GM19438 (cell line): ENCODE results near the gene PITPNB.
A peak's percentile ranks its signal among the peaks of the same experiment; 100 is the strongest.

ENCODE experiments used
- ATAC-seq: cut with Tn5 transposase; IDR thresholded peaks from one replicate; pipeline ENCODE4 v1.9.1; 2021; ENCODE audit warnings: low read depth; ENCODE audit not compliant: unreplicated experiment

PITPNB gene

GRCh38 chr22:27919222-27919941 lies at the start of gene PITPNB:
Gene PITPNB, minus strand, starts transcription at chr22:27919256. Its CDS starts 65 bp downstream, at chr22:27919191.
- ATAC-seq = peak; percentile 65

DNA sequence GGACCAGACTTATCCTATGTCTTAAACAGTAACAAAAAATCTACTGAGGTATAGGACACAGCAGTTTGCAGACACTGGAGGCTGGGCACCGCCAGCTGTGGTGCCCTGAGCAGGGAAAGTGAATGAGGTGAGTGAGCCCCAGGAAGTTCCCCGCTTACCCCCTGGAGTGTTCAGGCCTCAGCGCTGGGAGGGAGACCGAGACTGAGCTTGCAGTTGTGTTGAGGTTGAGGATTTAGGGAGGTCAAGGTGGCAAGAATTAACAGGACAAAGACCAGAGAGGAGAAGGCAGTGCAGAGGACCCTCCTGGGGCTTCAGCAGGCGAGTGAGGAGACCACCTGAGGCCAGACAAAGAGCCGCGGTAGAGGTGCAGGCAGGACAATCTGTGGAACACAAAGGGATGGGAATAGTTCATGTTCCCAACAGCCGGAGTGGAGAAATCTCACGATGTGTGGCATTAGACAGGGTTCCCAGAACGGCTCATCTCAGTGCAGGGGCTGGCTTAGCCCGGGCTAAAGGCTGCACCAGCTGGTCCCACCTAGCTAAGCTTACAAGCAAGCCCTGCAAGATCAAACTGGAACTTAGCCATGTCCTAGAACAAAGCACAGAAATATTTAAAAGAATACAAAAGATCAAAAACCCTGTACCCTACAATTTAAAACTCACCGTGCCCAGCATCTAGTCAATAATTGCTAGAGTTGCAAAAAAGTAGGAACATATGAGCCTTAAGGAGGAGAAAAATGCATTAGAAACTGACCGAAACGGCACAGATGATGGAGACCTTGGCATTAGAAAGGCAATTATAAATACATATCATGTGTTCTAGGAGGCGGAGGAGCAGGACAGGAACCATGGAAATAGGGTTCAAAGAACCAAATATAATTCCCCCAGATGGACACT lies 47.4 kb upstream of the PITPNB start:
- no peak for ATAC-seq

- ATAC-seq = no peak
These were observed 43.4 kb upstream of the PITPNB start for GRCh38 chr22:27962268-27963044.

GRCh38 chr22:27961680-27962079 lies 42.6 kb upstream of the PITPNB start:
- no peak for ATAC-seq

- ATAC-seq = no peak
These were observed 42.1 kb upstream of the PITPNB start for GRCh38 chr22:27961182-27961581.

DNA sequence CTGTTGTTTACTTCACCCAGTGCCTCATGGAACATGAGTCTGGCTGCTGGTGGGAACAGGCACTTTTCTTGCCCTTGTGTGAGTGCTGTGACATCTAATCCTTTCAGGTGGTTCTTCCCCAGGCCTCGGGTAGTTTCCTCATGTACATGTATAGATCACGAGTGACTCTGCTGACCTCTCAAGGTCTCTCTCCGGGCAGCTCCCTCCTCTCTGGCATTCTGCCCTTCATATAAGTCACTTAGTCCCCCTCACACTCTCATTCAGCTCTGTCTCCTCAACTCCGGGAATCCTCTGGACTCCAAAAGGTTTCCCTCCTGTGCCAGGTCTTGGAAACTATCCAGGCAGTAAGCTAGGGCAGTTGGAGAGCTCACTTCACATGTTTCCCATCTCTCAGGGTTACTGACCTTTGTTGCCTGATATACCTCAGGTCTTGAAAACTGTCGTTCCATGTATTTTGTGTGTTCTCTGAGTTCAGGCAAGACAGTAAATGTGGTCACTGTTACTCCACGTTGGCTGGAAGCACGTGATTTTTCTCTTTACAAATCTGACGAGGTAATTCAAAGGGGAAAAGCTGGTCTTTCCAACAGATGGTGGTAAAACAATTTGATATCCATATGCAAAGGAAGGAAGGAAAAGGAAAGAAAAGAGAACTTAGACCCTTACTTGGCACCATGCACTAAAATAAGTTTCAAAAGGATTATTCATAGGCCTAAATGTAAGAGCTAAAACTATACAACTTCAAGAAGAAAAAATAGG lies 40.5 kb upstream of the PITPNB start:
- ATAC-seq = no peak

DNA sequence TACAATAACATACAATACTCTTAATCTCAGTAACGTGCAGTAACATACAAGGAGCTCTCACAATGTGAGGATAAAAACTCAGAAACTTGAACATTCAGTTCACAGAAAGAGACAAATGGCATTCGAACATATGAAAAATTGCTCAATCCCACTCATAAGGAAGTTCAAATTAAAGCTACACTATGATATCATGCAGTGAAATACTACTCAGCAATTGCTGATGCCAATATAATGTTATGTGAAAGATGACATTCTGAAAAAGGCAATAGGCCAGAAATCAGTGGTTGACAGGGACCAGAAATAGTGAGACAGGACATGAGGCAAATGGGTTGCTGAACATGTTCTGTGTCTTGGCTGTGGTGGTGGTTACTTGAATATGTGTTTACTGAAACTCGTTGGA lies 33.7 kb upstream of the PITPNB start:
- no peak for ATAC-seq

DNA sequence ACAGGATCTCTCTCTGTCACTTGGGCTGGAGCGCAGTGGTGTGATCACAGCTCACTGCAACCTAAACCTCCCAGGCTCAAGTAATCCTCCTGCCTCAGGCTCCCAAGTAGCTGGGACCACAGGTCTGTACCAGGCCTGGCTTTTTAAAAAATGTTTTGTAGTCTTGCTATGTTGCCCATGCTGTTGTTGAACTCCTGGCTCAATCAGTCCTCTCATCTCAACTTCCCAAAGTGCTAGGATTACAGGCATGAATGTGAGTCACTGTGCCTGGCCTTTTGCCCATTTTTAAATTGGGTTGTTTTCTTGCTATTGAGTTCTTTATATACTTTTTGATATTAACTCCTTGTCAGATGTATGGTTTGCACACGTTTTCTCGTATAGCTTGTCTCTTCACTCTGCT lies 33.0 kb upstream of the PITPNB start:
- ATAC-seq = no peak

DNA sequence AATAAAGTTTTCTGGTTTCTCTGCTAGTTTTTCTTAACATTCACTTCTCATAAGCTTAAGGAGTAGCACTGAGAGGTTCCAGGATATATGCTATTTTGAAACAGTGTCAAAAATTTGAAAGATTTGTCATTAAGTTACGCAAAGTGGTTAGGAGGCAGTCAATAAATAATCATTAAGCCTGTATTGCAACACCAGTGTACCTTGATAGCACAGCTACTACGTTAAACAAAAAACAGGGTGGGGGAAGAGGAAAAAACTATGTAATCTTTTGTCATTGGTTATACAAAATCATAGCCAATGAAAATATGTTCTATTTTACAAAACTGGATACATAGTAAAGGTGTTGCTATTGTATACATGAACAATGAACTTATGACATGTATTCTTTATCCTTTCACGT lies 30.4 kb upstream of the PITPNB start:
- no peak for ATAC-seq

DNA sequence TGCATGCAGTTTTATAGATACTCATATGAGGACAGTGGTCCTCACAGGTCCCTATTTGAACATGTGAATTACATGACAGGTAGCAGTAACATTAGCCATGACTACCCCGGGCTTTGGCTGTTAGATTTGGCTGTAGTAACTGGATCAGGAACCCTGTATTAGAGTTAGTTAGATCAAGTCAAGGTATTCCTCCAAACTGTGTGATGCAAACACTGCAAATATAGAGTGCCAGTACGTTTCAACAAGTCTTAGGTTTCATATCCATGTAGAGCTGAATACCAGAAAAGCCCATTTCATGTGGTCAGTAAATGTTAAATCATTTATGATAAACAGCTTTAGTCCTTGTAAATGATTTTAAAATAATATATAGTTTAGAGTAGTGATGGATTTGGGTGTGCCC lies 29.5 kb upstream of the PITPNB start:
- ATAC-seq = no peak

DNA sequence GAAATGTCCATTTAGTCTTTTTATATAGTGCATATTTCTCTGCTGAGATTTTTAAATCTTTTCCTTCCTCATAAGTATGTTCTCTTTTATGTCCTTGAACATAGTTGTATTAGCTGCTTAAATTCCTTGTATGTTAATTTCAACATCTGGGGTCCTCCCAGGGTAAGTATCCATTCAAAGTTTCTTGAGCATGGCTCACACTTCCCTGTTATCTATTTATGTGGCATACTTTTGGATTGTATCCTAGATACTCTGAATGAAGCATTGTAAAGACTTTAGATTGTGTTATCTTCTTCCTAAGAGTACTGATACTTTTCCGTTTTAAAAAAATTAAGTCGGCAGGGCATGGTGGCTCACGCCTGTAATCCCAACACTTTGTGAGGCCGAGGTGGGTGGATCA lies 28.4 kb upstream of the PITPNB start:
- ATAC-seq = no peak

DNA sequence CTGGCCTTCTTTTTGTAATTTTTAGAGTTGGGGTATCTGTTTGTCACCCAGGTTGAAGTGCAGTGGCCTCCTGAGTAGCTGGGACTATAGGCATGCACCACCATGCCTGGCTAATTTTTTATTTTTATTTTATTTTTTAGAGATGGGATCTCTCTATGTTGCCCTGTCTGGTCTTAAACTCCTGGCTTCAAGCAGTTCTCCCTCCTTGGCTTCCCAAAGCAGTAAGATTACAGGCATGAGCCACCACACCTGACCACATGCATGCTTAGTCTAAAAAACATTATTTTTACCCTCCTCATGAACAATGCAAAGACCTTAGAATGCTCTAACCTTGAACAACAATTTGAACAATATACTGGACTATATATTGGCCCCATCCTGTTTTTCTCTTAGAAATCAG lies 22.1 kb upstream of the PITPNB start:
- ATAC-seq = no peak

GRCh38 chr22:27937453-27937852 lies 18.4 kb upstream of the PITPNB start:
- no peak for ATAC-seq

- no peak for ATAC-seq
These were observed 16.8 kb upstream of the PITPNB start for GRCh38 chr22:27935897-27936296.

DNA sequence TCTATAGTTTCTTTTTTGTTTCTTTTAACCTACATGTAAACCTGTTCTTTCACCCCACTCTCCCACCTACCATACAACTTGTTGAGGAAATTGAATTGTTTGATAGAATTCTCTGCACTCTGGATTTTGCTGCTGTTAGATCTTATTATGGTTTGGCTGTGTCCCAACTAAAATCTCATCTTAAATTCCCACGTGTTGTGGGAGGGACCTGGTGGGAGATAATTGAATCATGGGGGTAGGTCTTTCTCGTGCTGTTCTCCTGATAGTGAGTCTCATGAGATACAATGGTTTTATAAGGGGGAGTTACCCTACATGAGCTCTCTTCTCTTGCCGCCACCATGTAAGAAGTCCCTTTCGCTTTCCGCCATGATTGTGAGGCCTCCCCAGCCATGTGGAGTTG lies 15.0 kb upstream of the PITPNB start:
- no peak for ATAC-seq

GRCh38 chr22:27933186-27933983 lies 14.3 kb upstream of the PITPNB start:
- no peak for ATAC-seq

DNA sequence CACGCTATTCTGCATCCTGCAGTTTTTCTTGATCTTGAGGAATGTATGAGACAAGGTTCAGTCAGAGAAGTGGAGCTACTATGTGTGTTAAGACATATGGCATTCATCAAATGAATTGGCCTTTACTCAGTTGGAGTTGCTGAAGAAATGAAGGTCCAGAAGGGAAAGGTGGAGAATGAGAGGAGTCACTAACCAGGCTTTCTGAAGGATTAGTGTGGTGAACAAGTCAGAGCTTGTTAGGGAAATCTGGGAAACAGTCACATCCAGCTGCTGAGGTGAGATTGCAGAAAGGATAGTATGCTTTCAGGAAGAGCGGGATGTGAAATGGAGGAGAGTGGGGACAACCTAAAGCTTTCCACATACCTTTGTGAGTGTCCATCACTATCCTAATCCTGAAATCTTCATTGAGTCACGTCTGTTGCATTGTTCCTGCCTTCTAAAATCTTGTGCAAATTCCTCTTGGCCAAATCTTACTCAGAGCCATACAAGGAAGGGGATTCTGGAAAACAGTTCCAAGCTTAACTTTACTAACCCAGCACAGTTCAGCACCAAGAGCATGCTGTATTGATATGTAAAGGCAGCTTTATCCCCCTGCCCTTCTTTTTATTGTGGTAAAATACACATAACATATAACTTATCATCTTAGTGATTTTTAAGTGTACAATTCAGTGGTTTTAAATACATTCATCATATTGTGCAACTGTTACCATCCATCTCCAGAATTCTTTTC lies 11.4 kb upstream of the PITPNB start:
- no peak for ATAC-seq

GRCh38 chr22:27927608-27928007 lies 8.6 kb upstream of the PITPNB start:
- ATAC-seq = no peak

DNA sequence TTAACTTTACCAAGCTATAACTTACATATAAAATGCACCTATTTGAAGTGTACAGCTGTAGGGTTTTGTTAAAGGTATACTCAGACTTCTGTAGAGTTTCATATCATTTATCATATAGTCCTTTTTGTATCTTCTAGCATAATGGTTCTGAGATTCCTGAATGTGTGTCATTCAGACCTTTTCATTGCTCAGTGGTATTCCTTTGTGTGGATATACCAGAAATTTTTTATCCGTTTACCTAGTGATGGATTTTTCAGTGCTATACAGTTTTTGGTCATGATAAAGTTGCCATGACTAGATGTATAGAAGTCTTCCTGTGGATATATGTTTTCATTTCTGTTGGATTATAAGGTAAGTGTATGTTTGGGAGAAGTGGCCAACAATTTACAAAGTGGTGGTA lies 6.3 kb upstream of the PITPNB start:
- no peak for ATAC-seq
